ENCODE measurements around the gene TAB2.
"Not testable (repeated sequence)": the region's sequence is repeated elsewhere in the genome, so short reads cannot be mapped to it uniquely, and the experiment has no call there.

The TAB2 gene

DNA sequence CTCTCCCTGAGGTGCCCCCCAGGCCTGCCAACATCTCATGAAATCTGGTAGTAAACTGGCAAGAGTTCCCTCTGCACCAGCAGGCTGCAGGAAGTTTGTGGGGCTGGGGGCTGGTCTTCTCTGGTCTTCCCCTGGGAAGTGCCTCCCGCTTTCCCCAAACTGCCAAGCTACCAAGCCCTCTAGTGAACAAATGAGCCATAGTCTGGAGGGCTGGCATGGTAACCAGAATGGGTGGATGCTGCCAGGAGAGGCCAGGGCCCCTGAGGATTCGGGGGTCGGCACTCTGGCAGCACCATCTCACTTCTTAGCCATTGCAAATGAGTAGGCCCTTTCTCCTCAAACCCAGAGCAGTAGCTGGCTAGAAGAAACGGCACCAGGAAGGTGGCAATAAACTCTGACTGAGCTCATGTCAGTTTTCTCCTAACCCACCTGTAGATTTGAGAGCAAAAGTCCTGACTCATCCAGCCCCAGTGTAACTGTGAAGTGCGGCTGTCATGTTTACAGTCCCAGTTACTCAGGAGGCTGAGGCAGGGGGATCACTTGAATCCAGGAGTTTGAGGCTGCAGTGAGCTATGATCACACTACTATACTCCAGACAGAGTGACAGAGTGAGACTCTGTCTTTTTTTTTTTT is 131.4 kb downstream of the TAB2 start:
- DNase-seq, result no peak

DNA sequence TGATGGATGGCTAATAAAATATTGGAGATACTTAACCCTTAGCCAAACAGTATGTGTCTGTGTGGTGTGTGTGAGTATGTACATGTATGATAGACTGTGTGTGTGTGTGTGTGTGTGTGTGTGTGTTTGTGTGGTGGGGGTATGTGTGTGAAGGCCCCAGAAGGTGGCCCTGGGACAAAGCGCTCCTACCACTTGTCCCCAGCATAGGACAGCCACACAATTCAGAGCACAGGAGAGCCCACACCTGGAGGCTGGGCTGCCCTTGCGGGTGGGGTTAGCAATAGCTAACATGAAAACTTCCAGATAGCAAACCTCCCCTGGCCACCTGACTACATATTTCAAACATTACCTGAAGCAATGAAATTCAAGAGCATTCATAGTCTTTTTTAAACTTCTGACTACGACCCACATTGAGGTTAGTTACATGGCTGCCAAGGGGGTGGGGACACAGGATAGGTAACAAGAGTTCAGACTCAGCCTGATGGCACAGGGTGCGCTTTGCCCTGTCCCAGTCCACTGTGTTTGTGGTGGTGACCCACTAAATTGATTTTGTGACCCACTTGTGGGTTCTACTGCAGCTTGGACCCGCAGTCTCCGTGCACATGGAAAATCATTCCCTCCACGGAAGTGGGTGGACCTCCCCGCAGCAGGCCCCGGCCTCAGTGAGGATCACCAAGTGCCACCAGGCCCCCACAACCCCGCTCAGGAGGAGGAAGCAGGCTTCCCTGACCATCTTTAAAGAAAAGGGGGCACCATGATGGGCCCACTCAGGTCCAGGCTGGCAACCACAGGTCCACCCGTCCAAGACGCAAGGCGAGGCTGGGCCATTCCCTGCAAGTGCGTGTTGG is 132.5 kb downstream of the TAB2 start:
- DNase-seq, result no peak

DNA sequence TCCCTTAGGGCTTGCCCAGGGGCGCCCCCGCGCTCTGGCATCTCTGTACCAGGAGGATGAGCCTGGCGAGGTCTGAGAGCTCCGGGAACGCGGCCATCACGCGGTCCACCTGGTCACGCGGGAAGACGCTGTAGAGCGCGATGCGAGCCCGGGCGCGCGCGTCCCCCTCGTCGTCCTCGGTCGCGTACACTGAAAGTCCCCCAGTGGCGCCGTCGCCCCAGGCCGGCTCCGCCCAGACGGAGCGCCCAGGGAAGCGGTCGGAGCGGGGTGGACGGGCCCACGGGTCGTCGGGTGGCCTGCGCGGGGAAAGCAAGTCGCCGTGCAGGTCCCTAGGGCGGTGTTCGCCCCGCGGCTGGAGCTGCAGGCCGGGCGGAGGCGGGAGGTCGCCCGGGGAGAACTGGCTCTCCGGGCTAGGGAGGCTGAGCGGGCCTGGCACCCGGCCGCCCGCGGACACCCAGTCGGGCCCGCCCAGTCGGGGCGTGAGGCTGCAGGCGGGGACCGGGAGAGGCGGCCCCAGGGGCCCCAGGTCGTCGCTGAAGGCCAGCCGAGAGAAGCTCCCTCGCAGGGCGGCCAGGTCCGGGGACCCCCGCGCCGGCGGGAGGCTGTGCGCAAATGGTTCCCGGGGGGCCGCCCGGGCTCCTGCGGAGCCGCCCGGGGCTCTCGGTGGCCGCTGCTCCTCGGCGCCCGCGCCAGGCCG is 133.3 kb downstream of the TAB2 start:
- DNase-seq, result no peak

DNA sequence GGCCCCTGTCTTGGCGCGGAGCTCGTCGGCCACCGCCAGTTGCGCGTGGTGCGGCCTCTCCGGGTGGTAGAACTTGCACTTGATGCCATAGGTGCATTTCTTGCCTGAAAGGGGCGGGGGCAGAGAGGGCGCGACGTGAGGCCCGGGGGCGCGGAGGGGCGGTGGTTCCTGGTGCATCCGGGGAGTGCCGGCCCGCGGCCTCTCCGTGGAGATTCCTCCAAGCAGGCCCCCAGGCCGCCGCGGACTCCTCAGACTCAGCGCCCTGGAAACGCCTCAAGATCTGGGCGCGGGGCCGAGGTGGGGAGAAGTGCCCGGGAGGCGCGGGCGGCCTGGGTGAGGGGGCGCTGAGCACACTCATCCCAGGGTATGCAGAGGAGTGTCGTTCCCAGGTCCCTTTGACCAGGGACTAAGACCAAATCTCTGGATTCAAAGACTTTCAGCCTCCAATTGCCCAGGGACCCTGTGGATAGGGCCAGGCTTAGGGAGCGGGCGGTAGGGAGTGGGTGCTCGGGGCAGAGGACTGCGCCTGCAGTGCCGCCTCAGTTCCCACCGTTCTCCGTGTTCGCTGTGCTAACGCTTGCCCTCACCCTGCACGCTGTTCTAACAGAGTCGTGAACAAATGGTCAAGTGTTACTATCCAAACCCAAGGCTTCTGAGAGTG is 134.0 kb downstream of the TAB2 start:
- DNase-seq, result no peak

DNA sequence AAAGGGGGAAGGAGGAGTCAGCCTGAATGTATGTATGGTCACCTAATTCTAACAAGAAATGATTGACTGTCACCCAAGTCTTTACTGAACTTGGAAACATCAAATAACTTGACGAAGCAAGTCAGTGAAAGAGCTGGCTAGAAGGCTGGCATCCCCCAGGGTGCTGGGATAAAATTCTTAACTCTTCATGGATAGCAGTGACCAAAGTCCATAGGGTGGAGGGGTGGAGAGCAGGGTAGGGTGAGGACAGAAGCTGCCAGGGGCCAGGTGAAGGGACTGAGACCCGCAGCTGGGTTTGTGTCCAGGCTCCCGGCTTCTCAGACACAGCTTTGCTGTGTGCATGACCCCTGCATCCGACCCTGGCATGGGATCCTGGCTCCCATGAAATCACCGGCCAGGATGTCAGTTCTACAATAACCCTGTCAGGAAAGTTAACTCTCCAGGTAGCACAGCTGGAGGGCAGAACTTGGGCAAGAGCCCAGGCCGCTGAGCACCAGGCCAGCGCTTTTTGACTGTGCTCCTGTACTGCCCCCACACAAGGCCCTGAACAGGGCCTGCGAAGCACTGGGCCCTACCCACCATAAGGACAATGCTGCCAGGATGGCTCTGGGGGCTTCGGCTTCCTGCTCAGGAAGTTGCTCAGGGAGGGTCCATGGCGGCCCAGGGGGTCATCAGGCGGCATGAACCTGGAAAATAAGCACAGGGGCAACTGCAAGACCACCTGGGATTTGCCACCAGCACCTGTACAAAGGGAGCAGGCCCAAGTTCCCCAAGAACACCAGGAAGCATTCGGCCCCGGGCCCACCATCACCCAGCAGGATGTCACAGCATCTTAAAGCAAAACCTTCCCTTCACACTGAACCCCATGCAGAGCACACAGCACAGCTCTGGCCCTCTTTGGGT is 134.8 kb downstream of the TAB2 start:
- no peak for DNase-seq

DNA sequence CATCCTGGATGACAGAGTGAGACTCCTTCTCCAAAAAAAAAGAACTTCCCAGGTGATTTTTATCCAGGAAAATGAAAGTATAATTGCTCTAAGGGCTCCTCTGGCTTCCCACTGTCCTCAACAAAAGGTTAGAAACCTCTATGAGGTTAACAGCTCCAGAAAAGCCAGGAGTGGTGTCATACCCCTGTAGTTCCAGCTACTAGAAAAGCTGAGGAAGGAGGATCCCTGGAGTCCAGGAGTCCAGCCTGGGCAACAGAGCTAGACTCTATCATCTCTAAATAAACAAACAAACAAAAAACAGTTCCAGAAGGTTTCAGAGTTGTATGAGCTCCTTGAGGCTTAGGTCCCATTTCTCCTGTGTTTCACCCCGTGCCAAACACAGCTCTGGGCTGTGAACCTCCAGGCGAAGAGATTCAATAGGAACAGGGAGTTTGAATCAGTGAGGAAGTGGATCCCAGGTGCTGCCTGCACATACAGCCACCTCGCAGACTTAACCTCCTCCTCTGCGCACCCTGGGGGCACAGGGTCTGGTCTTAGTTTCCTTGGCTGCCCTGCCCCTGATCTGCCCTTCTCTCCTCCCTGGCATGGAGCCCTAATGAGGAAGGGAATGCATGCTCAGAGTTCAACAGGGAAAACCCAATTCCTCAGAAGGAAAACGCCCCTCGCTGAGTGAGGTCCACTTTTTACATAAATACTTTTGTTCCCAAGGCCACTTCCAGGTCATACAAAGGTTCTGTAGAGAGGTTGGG is 136.3 kb downstream of the TAB2 start:
- no peak for DNase-seq

DNA sequence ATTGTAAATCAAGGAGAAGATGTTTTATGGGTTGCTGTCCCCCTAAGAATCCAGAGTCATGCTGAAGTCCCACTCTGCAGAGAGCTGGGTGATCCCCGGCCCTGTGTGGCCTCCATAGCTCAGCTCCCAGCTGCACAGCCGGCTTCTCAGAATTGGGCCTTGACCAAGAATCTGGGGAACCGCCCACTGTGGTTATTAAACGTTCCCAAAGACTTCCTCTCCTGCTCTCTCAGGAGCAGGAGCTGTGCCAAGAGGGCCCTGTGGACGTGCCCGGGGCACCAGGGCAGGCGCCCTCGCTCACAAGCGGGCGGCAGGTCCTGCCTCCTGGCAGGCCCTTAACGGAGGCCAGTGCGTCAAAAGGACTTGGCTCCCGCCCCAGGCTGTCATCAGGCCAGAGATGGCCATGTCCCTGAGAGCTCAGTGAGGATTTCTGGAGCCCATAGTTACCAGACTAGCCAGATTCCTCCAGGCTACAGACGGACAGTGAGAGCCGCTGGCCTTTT is 136.9 kb downstream of the TAB2 start:
- DNase-seq, result peak; percentile 29

DNA sequence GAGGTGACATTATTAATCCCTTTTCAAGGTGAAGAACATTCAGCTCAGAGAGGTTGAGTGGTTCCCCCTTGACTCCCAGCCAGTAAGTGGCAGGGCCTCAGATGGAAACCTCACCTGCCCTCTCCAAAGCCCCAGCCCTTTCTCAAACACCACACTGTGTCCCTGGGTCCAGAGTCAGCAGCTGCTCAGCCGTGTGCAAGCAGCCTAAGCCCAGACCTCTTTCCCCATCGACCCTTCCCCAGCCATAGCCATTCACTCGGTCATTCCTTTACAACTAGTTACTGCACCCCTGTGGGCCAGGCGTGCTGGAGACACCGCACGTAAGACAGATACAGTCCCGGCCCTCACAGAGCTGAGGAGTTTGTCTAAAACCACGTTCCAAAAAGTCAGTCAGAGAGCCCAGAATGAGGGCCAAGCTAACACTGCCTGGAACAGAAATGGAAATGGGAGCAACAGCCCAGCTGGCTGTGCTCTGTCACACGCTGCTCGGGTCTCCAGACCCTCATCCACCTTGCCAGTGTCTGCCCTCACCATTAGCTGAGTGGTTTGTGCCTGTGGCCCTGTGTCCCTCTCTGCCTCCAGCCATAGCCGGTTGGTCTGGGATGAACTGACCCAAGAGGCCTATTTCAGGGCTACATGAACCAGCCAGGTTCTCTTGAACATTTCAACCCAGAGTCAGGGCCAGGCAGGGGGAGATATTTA is 137.7 kb downstream of the TAB2 start:
- no peak for DNase-seq

DNA sequence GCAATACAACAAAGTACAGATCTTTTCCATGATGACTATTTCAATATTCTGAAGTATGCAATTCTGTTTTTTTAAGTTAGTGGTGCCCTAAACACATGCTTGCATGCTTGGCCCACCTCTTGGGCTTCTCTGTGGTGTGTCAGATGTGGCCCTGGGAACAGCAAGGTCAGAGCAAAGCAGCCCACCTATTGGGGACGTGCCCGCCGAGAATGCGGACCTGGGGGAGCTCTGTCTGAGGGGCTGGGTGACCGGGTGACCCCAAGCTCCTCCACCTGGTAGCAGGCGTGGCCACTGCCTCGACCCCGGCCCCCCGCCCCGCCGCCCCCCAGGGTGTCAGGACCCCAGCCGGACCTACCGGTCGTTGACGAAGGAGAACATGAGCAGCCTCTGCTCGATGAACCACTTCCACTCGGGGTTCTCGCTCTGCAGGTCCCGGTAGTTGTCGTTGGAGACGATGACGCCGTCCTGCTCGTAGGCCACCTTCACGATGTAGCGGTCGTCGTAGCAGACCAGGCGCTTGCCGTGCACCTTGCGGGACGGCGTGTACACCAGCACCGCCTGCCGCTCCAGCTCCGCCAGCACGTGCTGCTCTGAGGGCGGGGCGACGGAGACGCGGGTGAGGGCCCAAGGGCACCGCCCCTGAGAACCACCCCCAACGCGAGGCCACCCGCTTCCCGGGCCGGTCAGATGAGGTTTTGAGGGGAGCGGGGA is 139.0 kb downstream of the TAB2 start:
- no peak for DNase-seq

DNA sequence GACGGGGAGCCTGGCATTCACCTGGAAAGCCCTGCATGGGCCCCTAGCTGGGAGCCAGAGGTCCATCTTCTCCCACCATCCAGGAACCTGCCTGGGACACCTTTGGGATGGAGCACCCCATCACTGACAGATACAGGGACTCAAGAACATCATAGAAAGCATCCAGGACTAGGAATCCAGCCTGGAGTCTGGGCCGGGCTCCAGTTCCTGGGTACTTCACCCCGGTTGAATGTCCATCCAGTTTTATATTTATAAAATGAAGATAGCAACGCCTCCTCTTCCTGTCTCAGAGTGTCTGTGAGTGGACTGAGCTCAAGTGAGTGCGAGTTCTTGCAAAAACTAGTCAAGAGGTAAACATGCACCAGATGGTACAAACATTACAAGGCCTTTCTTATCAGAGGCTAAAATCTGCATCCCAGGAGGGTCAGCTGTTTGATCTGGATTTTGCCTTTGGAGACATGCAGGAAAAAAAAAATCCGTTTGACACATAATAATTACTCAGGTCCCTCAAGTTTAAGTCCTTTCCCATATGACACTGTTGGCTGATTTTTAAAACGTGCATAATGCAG is 139.9 kb downstream of the TAB2 start:
- peak; percentile 62 for DNase-seq

DNA sequence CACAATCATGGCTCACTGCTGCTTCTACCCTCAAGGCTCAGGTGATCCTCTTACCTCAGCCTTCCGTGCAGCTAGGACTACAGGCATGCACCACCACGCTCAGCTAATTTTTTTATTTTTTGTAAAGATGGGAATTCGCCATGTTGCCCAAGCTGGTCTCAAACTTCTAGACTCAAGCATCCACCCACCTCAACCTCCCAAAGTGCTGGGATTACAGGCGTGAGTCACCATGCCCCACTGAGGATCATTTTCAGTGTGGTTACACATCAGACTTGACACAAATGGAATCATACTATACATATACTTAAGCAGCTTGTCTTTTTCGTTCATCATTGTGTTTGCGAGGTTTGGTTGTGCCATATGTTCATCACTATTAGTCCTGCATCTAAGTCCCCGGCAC is 140.7 kb downstream of the TAB2 start:
- no peak for DNase-seq

DNA sequence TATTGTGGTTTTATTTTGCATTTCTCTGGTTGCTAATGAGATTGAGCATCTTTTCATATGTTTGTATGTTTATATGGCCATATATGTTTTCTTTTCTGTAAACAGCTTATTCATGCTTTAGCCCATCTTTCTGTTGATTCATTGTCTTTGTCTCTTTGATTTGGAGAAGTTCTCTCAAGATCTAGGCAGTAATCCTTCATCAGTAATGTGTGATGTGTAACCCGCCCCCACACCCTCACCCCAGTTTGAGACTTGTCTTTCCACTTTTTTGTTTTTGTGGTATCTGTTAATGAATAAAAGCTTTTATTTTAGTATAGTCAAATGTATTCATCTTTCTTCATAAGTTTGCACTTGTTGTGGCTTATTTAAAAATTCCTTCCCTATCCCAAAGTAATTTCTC is 141.3 kb downstream of the TAB2 start:
- DNase-seq, result no peak

DNA sequence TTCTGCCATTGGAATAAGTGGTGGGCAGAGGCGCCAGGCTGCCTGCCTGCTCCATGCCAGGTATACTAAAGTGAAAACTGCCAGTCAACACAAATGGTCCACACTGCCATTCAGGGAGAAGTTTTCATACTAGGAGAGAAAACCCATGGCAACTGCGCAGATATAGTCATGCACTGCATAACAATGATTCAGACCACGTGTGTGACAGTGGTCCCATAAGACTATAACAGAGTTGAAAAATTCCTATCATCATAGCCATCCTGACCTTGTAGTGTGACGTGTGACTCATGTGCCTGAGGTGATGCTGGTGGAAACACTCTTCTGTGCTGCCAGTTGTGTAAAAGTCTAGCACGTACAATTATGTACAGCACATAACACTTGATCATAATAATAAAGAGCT is 142.2 kb downstream of the TAB2 start:
- no peak for DNase-seq

DNA sequence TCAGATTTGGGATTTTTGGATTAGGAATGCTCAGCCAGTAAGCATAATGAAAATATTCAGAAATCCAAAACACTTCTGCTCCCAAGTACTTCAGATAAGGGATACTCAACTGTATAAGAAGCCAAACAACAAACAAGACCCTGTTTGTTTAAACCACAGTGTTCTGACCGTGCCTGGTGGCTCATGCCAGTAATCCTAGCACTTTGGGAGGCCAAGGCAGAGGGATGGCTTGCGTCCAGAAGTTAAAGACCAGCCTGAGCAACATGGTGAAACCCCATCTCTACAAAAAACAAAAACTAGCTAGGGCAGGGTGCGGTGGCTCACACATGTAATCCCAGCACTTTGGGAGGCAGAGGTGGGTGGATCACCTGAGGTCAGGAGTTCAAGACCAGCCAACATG is 142.7 kb downstream of the TAB2 start:
- DNase-seq, result not testable (repeated sequence)
